Memory B cell (primary cell): ENCODE data around the gene ZNF197.

Experiments
- ATAC-seq: fragments of 150-1000 bp; cut with Tn5 transposase; 2 replicates; pipeline ENCODE4 v1.10.0; 2021; ENCODE audit warnings: low read depth, mild to moderate bottlenecking, moderate library complexity
- DNase-seq, 2 donors: peaks; one replicate each; pipeline ENCODE4 v3.0.0; 2022; ENCODE audit warnings: low spot score in 2 of 2
- H3K27ac Mint-ChIP-seq: one replicate; pipeline ENCODE4 v1.8.0; 2022; ENCODE audit warnings: mild to moderate bottlenecking, moderate library complexity, mixed read lengths
- H3K27me3 Mint-ChIP-seq: one replicate; pipeline ENCODE4 v1.8.0; 2022; ENCODE audit warnings: mixed read lengths
- H3K36me3 Mint-ChIP-seq: one replicate; pipeline ENCODE4 v1.8.0; 2022; ENCODE audit warnings: mild to moderate bottlenecking, mixed read lengths
- H3K4me1 Mint-ChIP-seq: one replicate; pipeline ENCODE4 v1.8.0; 2022; ENCODE audit warnings: mixed read lengths
- H3K4me3 Mint-ChIP-seq: one replicate; pipeline ENCODE4 v1.8.0; 2022; ENCODE audit warnings: mild to moderate bottlenecking, moderate library complexity, mixed read lengths
- H3K9me3 Mint-ChIP-seq: one replicate; pipeline ENCODE4 v1.8.0; 2022; ENCODE audit warnings: mixed read lengths

Gene ZNF197

DNA sequence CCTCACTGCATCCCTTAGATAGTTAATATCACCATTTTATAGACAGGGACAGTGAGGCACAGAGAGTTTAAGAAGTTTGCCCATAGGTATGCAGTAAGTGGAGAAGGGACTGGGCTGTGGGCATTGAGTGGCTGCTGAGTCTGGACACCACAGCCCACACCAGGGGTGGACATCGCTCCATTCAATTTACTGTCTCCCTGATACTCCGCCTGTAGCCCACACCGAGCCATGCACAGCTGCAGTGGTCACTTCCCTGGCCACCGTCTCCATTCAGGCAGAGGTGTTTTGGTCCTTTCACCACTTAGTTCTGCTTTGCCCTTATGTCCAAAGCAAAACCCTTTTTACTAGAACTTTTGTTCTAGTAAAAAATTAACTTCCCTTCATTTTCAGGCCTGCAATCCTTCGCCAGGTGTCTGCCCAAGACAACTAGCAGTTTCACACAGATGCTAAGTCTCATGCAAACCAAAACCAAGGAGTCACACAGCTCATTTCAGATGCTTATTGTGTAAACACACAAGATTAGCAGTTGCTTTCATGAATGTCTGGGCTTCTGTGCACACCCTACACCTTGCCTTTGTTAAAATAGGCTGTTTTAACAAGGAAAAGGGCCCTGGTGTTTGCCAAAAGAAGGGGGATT is 53.8 kb downstream of the ZNF197 start:
- peaks cover 33% of the 10 kb centered on the region for H3K36me3 Mint-ChIP-seq
- no peaks in the 10 kb centered on the region for H3K4me1 Mint-ChIP-seq
- H3K27ac Mint-ChIP-seq = no peak overlapping the region
- H3K4me3 Mint-ChIP-seq = no peak overlapping the region
- no peaks in the 10 kb centered on the region for H3K27me3 Mint-ChIP-seq
- ATAC-seq (no peak), DNase-seq (no peak)
- H3K9me3 Mint-ChIP-seq = peaks cover 13% of the 10 kb centered on the region

DNA sequence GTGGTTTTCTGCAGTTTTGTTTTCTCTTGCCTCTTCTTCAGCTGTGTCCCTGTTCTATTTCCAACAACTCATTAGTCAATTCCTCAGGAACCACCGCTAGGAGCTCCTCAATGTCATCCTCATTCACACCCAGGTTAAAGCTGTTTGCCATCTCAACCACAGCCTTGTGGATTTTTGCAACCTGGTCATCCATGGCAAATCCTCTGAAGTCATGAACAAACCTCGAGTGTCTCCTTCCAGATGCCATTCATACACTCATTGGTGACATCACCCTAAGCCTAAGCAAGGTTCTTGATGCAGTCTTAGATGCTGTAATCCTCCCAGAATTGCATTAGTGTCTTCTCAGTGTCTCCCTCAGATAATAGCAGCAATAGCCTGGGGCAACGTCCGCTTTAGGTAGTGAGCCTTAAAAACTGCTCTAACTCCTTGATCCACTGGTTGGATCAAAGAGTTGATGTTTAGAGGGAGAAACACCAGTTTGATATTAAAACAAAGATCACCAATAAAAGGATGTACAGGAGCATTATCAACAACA is 56.2 kb downstream of the ZNF197 start:
- Mint-ChIP-seq H3K4me3 (no peak overlapping the region), H3K36me3 (peaks cover 39% of the 10 kb centered on the region), H3K4me1 (peaks cover 8% of the 10 kb centered on the region), H3K27ac (no peak overlapping the region), H3K9me3 (peaks cover 10% of the 10 kb centered on the region), H3K27me3 (no peaks in the 10 kb centered on the region)
- ATAC-seq (no peak), DNase-seq (no peak)

DNA sequence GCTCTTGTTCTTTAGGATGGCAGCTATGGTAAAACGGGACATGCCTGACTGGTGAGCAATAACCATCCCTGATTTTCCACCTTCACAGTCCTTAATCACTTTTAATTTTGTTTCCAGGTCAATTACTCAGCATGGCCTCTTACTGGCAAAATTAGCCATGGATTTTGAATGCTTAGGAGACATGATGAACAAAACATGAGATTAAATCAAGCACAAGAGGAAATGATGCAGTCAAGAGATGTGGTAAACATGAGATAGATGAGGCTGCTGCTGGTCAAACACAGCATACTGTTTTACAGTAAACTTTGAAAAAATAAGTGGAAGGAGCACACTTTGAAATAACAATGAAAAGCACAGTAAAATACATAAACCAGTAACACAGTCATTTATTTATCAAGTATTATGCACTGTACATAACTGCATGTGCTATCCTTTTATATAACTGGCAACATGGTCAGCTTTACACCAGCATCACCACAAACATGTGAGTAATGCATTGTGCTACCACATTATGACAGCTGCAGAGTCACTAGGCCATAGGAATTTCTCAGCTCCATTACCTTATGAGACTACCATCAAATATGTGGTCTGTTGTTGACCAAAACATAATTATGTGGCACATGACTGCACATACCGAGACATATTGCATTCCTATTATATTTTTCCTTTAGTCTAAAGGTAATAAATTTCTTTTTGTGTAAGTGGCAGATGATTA is 57.5 kb downstream of the ZNF197 start:
- Mint-ChIP-seq H3K9me3 (peaks cover 15% of the 10 kb centered on the region), H3K4me3 (no peak overlapping the region), H3K27ac (no peak overlapping the region), H3K4me1 (peaks cover 8% of the 10 kb centered on the region), H3K27me3 (peaks cover 3% of the 10 kb centered on the region), H3K36me3 (peaks cover 39% of the 10 kb centered on the region)
- DNase-seq = no peak
- ATAC-seq = no peak

DNA sequence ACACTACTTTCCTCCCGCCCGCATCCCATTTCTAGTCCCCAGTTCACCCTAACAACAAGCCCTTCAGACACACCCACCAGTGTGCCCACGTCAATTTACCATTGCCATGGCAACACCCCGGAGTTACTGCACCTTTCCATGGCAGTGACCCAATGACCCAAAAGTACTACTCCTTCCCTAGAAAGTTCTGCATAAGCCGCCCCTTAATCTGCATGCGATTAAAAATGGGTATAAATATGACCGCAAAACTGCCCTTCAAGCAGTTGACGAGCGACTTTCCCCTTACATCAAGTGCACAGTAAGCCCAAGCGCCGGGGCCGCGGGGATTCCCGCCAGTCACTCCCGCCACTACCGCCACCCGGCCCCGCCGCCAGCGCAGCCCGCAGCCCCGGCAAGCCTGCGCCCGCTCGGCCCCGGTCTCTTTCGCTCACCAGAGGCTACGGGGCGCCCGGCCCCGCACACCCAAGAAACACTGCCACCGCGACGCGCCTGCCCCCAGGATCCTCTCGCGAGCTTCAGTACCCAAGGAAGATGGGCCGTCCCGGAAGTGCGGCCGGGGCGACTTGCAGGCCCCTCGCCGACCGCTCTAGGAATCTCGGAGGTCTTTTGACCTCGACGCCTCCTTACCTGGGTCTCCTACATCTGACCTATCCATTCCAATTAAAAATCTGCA is 60.4 kb downstream of the ZNF197 start:
- Mint-ChIP-seq H3K9me3 (peaks cover 20% of the 10 kb centered on the region), H3K4me1 (peaks cover 8% of the 10 kb centered on the region)
- ATAC-seq = peak; percentile 88

DNA sequence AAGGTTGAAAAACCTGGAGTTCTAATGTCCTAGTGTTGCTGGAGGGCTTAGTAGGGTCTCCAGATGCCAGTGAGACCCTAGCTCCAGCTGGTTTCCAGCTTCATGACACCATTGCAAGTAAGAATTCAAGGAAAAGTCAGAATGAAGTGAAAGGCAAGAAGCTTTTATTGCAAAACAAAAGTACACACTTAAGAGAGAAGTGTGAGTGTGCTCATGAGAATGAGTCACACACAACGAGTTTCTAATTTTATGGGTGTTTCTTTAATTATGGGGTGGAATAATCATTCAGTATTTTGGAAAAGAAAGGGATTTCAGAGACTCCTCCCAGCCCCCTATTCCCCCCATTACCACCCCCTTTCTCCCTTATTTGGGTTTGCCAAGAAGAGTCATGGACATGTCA is 63.1 kb downstream of the ZNF197 start:
- peaks cover 29% of the 10 kb centered on the region for H3K36me3 Mint-ChIP-seq
- peaks cover 8% of the 10 kb centered on the region for H3K4me1 Mint-ChIP-seq
- peaks cover 25% of the 10 kb centered on the region for H3K27me3 Mint-ChIP-seq
- ATAC-seq (no peak), DNase-seq (no peak)
- H3K4me3 Mint-ChIP-seq = no peak overlapping the region
- peaks cover 23% of the 10 kb centered on the region for H3K9me3 Mint-ChIP-seq
- no peak overlapping the region for H3K27ac Mint-ChIP-seq

More for the DNA sequence above, 60.4 kb downstream of the ZNF197 start:
- peak; percentile 54 to 63 for DNase-seq
- Mint-ChIP-seq H3K27ac (peak overlapping the region; percentile 87), H3K36me3 (peaks cover 43% of the 10 kb centered on the region), H3K27me3 (peaks cover 18% of the 10 kb centered on the region), H3K4me3 (peak overlapping the region; percentile 81)
